ENCODE data around the gene MKRN1.
A peak's percentile ranks its signal among the peaks of the same experiment; 100 is the strongest.
"Not testable (repeated sequence)": the region's sequence is repeated elsewhere in the genome, so short reads cannot be mapped to it uniquely, and the experiment has no call there.

The MKRN1 gene

GRCh38 chr7:140484951-140485499 is 5.7 kb upstream of the MKRN1 start:
- no peak for DNase-seq

GRCh38 chr7:140484479-140484878 is 5.2 kb upstream of the MKRN1 start:
- no peak for DNase-seq

- DNase-seq = no peak
Observed at GRCh38 chr7:140479739-140480084, 407 bp upstream of the MKRN1 start.

- DNase-seq = peak; percentile 89
Observed at GRCh38 chr7:140478246-140479061, 851 bp downstream of the MKRN1 start.

GRCh38 chr7:140476698-140477261 is 2.5 kb downstream of the MKRN1 start:
- no peak for DNase-seq

GRCh38 chr7:140475747-140476333 is 3.5 kb downstream of the MKRN1 start:
- DNase-seq = peak; percentile 83

GRCh38 chr7:140463111-140463510 is 16.2 kb downstream of the MKRN1 start:
- no peak for DNase-seq

- no peak for DNase-seq
Observed at GRCh38 chr7:140458916-140459315, 20.4 kb downstream of the MKRN1 start.

- no peak for DNase-seq
Observed at GRCh38 chr7:140458201-140458600, 21.1 kb downstream of the MKRN1 start.

GRCh38 chr7:140456551-140457051 is 22.7 kb downstream of the MKRN1 start:
- DNase-seq = no peak

GRCh38 chr7:140455743-140456142 is 23.6 kb downstream of the MKRN1 start:
- no peak for DNase-seq

- DNase-seq = no peak
Observed at GRCh38 chr7:140454657-140455015, 24.7 kb downstream of the MKRN1 start.

GRCh38 chr7:140453785-140454656 is 25.3 kb downstream of the MKRN1 start:
- DNase-seq = not testable (repeated sequence)

GRCh38 chr7:140453273-140453672 is 26.0 kb downstream of the MKRN1 start:
- no peak for DNase-seq

- no peak for DNase-seq
Observed at GRCh38 chr7:140451716-140452115, 27.6 kb downstream of the MKRN1 start.

GRCh38 chr7:140448781-140449480 is 30.4 kb downstream of the MKRN1 start:
- DNase-seq = no peak

GRCh38 chr7:140447841-140448240 is 31.5 kb downstream of the MKRN1 start:
- no peak for DNase-seq

- DNase-seq = no peak
Observed at GRCh38 chr7:140446467-140446866, 32.8 kb downstream of the MKRN1 start.

GRCh38 chr7:140441519-140441918 is 37.8 kb downstream of the MKRN1 start:
- no peak for DNase-seq

- DNase-seq = no peak
Observed at GRCh38 chr7:140440593-140440992, 38.7 kb downstream of the MKRN1 start.

- DNase-seq = no peak
Observed at GRCh38 chr7:140439359-140439758, 39.9 kb downstream of the MKRN1 start.

- peak; percentile 26 for DNase-seq
Observed at GRCh38 chr7:140435252-140435895, 43.9 kb downstream of the MKRN1 start.
